ENCODE data around the gene LRRC45.

DNA sequence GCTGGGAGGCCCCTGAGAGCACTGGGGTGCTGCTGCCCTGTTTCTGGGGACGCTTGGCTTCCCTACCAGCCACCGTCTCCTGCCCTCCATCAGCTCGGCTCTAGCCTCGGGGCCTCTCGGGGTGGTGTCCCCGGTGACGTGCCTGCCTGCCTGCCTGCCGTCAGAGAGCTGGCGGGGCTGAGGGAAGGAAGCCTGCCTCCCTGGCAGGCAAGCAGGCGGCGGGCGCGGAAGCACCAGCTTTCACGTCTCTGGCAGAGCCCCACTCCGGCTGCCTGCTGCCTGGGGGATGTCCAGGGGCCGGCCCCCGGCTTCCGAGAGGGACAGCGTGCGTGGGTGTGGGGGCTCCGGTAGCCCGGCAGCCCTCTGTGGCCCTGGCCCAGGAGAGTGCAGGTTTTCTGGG is 9.8 kb upstream of the LRRC45 start:
- TF ChIP-seq, protein P1, sequence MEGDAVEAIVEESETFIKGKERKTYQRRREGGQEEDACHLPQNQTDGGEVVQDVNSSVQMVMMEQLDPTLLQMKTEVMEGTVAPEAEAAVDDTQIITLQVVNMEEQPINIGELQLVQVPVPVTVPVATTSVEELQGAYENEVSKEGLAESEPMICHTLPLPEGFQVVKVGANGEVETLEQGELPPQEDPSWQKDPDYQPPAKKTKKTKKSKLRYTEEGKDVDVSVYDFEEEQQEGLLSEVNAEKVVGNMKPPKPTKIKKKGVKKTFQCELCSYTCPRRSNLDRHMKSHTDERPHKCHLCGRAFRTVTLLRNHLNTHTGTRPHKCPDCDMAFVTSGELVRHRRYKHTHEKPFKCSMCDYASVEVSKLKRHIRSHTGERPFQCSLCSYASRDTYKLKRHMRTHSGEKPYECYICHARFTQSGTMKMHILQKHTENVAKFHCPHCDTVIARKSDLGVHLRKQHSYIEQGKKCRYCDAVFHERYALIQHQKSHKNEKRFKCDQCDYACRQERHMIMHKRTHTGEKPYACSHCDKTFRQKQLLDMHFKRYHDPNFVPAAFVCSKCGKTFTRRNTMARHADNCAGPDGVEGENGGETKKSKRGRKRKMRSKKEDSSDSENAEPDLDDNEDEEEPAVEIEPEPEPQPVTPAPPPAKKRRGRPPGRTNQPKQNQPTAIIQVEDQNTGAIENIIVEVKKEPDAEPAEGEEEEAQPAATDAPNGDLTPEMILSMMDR (IDR thresholded peaks at IDR 0.05 in 2 of 3, conservative IDR thresholded peaks at IDR 0.05 in 1 of 3; ENCODE audit: borderline replicate concordance in 1 of 3, insufficient read depth in 1 of 3, low read depth in 2 of 3, low read length in 2 of 3) = no peak
- no peak for TF ChIP-seq SIN3A (IDR thresholded peaks at IDR 0.05; ENCODE audit: low read depth)
- TF ChIP-seq POLR2A (IDR thresholded peaks at IDR 0.05; ENCODE audit: borderline replicate concordance, extremely low read depth, insufficient read depth, insufficient read length) = no peak
- no peak for TF ChIP-seq SP1 (IDR thresholded peaks at IDR 0.05; ENCODE audit: low read depth)
- TF ChIP-seq RAD21 (IDR thresholded peaks at IDR 0.05; ENCODE audit: low read depth) = no peak
